GM19043 (cell line): ENCODE measurements around the gene SMIM21.

Experiments used
- ATAC-seq: cut with Tn5 transposase; IDR thresholded peaks from one replicate; pipeline ENCODE4 v1.9.1; 2021; ENCODE audit warnings: low read depth; ENCODE audit not compliant: unreplicated experiment

SMIM21 gene

GRCh38 chr18:75428490-75428889 is 987 bp upstream of the SMIM21 start:
- no peak for ATAC-seq

- ATAC-seq = no peak
These were observed 5.1 kb downstream of the SMIM21 start for GRCh38 chr18:75422341-75422910.

GRCh38 chr18:75421656-75422055 is 5.8 kb downstream of the SMIM21 start:
- ATAC-seq = no peak

GRCh38 chr18:75418293-75419005 is 9.1 kb downstream of the SMIM21 start:
- ATAC-seq = no peak

- no peak for ATAC-seq
These were observed 16.9 kb downstream of the SMIM21 start for GRCh38 chr18:75410611-75411010.

- no peak for ATAC-seq
These were observed 17.7 kb downstream of the SMIM21 start for GRCh38 chr18:75409806-75410205.

GRCh38 chr18:75408554-75409506 is 18.7 kb downstream of the SMIM21 start:
- ATAC-seq = no peak

GRCh38 chr18:75407468-75408437 is 19.8 kb downstream of the SMIM21 start:
- ATAC-seq = no peak

- no peak for ATAC-seq
These were observed 20.7 kb downstream of the SMIM21 start for GRCh38 chr18:75406491-75407445.

GRCh38 chr18:75405351-75405750 is 22.2 kb downstream of the SMIM21 start:
- ATAC-seq = no peak

- no peak for ATAC-seq
These were observed 27.1 kb downstream of the SMIM21 start for GRCh38 chr18:75400366-75400765.

GRCh38 chr18:75395137-75395536 is 32.4 kb downstream of the SMIM21 start:
- ATAC-seq = no peak

- no peak for ATAC-seq
These were observed 33.8 kb downstream of the SMIM21 start for GRCh38 chr18:75393721-75394120.

- ATAC-seq = no peak
These were observed 35.3 kb downstream of the SMIM21 start for GRCh38 chr18:75392226-75392578.

GRCh38 chr18:75391279-75392225 is 36.0 kb downstream of the SMIM21 start:
- ATAC-seq = no peak

GRCh38 chr18:75390854-75391253 is 36.6 kb downstream of the SMIM21 start:
- no peak for ATAC-seq

- ATAC-seq = no peak
These were observed 43.4 kb downstream of the SMIM21 start for GRCh38 chr18:75384144-75384543.
